ENCODE data around the gene QRSL1.

DNA sequence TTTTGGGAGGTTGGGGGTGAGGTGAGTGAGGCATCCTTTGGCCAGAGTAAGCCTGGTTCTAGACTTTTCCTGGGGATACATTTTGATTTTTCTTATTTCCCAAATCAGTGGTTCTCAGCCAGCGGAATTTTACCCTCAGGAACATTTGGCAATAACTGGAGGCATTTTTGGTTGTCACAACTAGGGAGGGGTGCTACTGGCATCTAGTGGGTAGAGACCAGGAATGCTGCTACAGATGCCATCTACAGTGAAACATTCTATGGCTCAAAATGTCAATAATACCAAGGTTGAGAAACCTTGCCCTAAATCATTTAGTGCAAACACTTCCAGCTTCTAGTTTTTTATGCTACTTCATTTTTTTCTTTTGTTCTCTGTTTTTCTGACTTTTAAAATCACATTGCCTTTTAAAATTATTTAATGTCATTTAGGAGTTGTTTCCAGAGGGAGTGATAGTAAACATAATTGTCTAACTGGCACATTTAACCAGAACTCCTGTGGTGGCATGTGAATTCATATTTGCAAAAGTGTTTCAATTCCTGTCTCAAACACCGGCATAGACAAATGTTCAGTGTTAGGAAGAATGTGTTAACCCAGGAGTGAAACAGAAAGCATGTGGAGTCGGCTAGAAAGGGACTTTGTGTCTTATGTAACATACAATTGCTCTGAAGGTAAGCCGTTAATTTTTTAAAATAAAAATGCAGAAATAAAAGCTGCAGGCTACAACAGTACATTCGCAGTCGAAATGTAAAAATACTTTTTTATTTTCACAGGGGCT, 59.0 kb downstream of the QRSL1 start:
- TF ChIP-seq, protein P1, sequence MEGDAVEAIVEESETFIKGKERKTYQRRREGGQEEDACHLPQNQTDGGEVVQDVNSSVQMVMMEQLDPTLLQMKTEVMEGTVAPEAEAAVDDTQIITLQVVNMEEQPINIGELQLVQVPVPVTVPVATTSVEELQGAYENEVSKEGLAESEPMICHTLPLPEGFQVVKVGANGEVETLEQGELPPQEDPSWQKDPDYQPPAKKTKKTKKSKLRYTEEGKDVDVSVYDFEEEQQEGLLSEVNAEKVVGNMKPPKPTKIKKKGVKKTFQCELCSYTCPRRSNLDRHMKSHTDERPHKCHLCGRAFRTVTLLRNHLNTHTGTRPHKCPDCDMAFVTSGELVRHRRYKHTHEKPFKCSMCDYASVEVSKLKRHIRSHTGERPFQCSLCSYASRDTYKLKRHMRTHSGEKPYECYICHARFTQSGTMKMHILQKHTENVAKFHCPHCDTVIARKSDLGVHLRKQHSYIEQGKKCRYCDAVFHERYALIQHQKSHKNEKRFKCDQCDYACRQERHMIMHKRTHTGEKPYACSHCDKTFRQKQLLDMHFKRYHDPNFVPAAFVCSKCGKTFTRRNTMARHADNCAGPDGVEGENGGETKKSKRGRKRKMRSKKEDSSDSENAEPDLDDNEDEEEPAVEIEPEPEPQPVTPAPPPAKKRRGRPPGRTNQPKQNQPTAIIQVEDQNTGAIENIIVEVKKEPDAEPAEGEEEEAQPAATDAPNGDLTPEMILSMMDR (conservative IDR thresholded peaks at IDR 0.05; ENCODE audit: low read depth in 2 of 2) = peak in 1 of 2 experiments; percentile 42; a peak in 2 of 4 replicates
- TF ChIP-seq EZH2 (IDR thresholded peaks at IDR 0.05; ENCODE audit: low read depth, unreplicated experiment) = no peak
- TF ChIP-seq POLR2AphosphoS5 (IDR thresholded peaks at IDR 0.05; ENCODE audit: low read depth) = no peak
- TF ChIP-seq EZH2phosphoT487 (IDR thresholded peaks at IDR 0.05; ENCODE audit: unreplicated experiment) = no peak
- no peak for TF ChIP-seq STAT1 (IDR thresholded peaks at IDR 0.05; ENCODE audit: unreplicated experiment)
